NCI-H2196 (cell line): Measurements from ENCODE around the gene PAX8.

Source experiments
- DNase-seq: peaks from one replicate; lab custom pipeline; 2025; ENCODE audit not compliant: unreplicated experiment; lab: John Stamatoyannopoulos, UW

The PAX8 gene

GRCh38 chr2:113224647-113225236 lies 54.0 kb downstream of the PAX8 start:
- DNase-seq = no peak

GRCh38 chr2:113223813-113224212 lies 54.9 kb downstream of the PAX8 start:
- DNase-seq = no peak

- DNase-seq = no peak
Measured at GRCh38 chr2:113221846-113222245, 56.9 kb downstream of the PAX8 start.

GRCh38 chr2:113220970-113221708 lies 57.6 kb downstream of the PAX8 start:
- DNase-seq = no peak

DNA sequence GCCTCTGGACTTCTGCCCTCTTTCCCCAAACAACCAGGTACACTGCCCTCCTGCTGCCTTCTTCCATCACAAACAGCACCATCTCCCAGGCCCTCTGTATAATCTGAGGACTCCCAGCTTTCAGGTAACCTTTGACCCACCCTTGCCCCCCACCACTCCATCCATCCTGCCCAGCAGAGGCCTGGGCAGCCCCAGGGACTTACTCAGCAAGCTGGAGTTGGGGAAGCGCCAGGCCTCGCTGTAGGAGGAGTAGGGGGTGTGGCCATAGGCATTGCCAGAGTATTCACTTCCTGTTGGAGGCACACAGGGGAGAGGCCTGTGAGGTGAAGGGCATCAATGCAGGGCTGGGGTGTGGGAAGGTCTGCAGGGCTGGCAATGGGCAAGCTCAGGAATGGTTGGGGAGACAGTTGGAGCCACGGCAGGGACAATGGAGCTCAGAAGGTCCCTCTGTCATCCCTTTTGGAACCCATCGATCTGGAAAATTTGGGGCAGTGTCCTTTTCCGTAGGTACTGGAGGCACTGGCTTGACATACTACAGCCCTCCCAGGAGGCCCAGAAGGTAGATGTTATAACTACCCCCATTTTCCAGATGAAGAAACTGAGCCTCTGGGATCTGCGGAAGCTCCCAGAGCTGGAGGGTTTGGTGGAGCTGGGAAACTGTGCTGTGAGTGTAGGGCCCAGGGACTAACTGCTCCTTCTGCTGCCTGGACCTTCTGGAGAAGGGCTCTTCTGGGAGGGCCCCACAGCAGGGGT lies 58.7 kb downstream of the PAX8 start:
- DNase-seq = no peak

GRCh38 chr2:113219525-113219888 lies 59.2 kb downstream of the PAX8 start:
- DNase-seq = no peak

DNA sequence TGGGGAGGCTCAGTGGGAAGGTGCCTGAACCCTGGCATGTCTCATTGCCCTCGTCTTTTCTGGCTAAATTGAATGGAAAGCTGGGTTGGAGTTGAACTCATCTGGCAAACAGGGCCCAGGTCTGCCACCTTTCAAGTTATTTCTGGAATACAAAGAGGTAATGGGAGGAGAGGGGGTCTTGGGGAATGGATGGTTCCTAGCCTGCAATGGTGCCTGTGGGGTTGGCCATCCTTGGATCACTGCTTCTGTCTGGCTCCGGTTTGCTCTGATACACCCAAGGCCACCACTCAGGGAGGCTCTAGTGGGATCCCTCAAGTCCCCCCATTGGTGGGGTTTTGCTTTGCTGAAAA lies 59.7 kb downstream of the PAX8 start:
- DNase-seq = no peak

DNA sequence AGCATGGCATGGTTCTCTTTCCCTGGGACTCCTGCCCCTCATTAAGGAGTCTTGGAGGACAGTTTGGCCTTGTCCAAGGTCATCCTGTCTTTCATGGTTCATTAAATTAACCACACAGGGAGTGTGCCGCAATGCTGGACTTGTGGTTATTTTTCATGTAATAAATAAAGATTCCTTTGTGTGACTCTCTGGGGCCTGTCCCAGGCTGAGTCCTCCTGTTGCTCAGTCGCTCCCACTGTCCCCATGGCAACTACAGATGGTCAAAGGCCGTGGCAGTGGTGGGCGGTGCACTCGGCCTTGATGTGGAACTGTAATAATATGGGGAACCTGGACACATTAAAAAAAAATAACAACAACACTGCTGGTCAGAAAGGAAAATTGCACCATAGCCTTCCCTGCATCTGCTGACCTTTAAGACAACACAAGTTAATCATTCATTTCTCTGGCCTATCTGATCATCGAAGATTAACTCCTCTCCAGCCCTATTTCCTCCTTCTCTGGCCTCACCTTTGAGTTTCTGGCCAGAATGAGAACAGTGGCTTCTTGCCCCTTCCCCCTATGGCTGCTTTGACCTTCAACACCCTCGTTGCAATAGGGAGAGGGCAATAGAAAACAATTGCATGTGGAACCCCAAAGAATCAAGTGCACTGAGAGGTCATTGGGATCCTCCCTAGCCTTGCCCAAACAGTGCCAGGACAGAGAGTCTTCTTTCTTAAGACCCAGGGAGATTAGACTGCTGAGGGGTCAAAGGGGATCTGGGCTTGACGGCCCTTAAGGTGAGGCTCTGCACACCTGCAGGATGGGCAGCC lies 60.2 kb downstream of the PAX8 start:
- no peak for DNase-seq

DNA sequence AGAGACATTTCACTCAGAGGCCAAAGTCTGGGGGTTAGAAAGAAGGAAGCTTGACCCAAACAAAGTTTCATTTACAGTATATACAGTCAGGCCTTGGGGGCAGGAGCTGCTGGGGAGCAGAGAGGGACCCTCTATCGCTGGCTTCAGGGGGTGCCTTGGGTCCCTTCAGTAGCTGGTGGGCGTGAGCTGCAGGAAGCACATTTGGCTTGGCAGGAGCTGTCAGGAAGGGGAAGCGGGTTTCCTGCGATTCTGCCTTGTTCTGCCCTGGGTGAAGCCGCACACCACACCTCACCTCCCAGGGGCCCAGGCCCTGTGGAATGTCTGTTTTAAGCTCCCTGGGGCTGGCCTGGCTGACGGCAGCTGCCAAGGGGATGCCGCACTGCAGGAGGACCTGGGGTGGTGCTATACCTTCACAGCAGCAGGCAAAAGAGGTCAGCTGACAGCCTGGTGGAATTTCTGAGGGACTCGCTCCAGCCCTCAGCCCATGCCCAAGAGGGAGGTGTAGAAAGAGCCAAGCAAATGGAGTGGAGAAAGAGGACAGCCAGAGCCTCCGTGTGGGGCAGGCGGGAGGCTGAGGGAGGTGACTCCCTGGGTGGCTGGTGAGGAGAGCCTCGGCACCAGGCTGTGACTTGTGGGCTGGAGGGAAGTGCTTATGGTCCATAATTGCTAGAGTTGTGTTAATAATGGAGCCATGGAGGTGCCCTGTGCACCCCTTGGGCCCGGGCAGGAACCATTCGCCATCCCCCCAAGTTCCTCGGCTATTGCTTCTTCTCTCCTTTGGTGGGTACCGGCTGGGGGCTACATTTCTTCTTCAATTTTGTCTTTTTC lies 61.1 kb downstream of the PAX8 start:
- DNase-seq = no peak

GRCh38 chr2:113216891-113217454 lies 61.7 kb downstream of the PAX8 start:
- no peak for DNase-seq

- no peak for DNase-seq
Measured at GRCh38 chr2:113216321-113216720, 62.4 kb downstream of the PAX8 start.

DNA sequence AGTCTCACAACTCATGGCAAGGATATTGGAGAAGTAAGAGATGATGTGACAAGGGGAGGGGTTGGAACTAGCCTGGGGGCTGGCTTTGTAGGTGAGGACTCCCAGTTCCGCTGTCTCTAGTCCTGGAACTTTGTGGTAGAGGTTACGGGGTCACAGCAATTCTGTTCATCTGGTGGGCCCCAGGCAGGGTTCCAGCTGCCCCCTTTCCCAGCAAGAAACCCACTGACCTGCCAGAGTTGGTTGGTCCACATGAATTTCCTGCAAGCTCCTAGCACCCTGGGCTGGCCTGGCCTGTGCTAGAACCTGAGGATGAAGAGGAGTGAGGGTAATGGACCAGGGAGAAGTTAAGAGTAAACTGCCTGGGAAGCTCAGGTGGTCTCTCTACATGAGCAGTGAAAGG lies 63.7 kb downstream of the PAX8 start:
- no peak for DNase-seq

DNA sequence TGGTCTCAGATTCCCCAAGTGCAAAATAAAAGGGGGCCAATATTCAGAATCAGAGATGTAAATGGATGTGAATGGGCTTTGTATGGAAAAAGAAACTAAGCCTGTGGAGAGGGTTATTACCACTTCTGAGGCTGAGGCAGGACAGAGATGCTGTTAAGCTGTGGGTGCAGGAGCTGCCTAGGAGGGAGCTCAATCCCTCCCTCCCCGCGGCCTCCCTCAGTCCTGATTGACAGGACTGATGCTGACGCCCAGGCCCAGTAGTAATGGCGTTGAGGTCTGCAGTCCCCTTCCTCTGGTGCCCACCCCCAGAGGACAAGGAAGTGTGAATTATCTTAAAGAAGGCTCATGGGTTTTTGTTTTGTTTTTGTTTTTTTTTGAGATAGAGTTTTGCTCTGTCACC lies 64.6 kb downstream of the PAX8 start:
- no peak for DNase-seq

DNA sequence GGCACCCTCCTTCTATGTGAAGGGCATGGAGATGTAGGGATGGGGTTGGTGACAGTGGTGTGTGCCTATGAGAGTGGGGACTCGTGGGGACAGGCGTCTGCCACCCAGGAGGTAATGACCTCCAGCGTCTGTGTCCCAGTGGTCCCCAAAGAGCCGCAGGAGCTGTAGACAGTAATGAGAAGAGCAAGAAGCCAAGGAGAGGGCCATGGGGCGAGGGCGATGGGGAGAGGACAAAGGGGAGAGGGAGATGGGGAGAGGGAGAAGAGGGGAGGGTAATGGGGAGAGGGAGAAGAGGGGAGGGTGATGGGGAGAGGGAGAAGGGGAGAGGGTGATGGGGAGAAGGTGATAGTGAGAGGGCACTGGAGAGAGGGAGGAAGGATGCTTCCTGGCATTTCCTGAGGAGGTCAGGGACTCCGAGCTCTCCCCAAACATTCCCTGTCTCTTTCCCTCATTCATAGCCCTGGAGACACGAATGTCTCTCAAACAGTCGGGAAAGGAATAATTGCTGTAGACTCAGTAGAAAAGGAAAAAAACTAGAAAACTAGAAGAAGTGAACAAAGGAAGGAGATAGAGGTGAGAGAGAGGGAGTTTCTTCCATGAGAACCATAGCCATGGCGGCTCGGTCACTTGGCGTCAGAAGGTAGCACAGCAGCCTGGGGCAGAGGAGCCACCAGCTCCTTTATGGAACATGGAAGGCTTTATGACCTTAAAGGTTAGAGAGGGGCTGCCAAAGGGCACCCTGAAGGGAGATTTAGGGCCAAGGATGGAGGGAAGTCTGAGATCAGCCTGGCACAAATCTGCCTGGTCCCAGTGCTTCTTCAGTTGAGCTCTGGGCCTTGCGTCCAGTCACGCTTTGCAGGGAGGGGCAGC lies 65.4 kb downstream of the PAX8 start:
- no peak for DNase-seq

DNA sequence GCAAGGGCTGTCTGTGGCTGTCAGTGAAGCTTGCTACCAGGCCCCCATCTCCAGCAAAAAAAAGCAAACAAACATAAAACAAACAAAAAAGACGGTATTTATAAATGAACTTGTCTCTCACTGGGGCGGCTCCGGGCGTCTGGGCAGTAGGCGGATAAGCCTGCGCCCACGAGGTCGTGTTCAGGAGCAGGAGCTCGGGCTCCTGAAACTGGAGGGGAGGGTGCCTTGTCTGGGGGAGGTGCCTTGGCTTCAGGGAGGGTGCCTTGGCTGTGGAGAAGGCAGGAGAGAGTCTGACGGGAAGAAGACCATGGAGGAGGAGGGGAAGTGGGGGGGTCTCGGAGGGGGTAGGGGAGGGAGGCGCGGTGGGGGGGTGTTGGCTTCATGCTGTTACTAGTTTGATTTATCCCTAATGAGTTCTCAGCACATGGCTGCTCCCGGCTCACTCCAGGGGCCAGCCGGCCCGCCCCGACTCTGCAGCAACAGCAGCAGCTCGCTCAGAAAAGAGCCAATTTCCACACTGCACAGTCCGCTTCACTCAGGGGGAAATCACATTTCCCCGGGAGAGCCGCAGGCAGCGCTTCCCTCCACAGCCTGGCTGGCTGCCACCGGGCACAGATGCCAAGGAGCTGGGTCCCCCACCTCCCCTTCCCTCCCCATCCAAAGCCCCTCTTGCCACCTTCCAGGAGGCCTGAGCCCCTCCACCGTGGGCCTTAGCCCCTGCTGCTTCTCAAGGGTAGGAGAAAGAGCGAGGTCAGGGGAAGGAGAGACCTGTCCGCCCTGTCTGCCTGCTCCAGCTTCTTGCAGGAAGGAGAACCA lies 66.3 kb downstream of the PAX8 start:
- DNase-seq = no peak

- DNase-seq = no peak
Measured at GRCh38 chr2:113211226-113212105, 67.3 kb downstream of the PAX8 start.

GRCh38 chr2:113209646-113210171 lies 69.0 kb downstream of the PAX8 start:
- DNase-seq = no peak
